HG02610 (cell line): Measurements from ENCODE around the gene CLCN2.

Source experiments
- ATAC-seq: cut with Tn5 transposase; IDR thresholded peaks from one replicate; pipeline ENCODE4 v1.9.1; 2021; ENCODE audit warnings: mild to moderate bottlenecking, moderate library complexity; ENCODE audit not compliant: unreplicated experiment

CLCN2 gene

GRCh38 chr3:184332370-184333090, 28.9 kb downstream of the CLCN2 start:
- no peak for ATAC-seq

- no peak for ATAC-seq
Observed at GRCh38 chr3:184328516-184328915, 32.9 kb downstream of the CLCN2 start.

GRCh38 chr3:184327171-184327570, 34.2 kb downstream of the CLCN2 start:
- ATAC-seq: no peak

- ATAC-seq: no peak
Observed at GRCh38 chr3:184325715-184326369, 35.6 kb downstream of the CLCN2 start.

- no peak for ATAC-seq
Observed at GRCh38 chr3:184325269-184325668, 36.1 kb downstream of the CLCN2 start.

- no peak for ATAC-seq
Observed at GRCh38 chr3:184323696-184324095, 37.7 kb downstream of the CLCN2 start.

GRCh38 chr3:184322731-184323487, 38.5 kb downstream of the CLCN2 start:
- no peak for ATAC-seq

GRCh38 chr3:184321666-184322065, 39.7 kb downstream of the CLCN2 start:
- ATAC-seq: no peak

GRCh38 chr3:184320104-184320445, 41.3 kb downstream of the CLCN2 start:
- no peak for ATAC-seq

- no peak for ATAC-seq
Observed at GRCh38 chr3:184317201-184317600, 44.2 kb downstream of the CLCN2 start.

GRCh38 chr3:184316792-184317191, 44.6 kb downstream of the CLCN2 start:
- no peak for ATAC-seq

- no peak for ATAC-seq
Observed at GRCh38 chr3:184315871-184316661, 45.3 kb downstream of the CLCN2 start.

GRCh38 chr3:184315543-184315867, 45.9 kb downstream of the CLCN2 start:
- ATAC-seq: no peak

- peak; percentile 45 for ATAC-seq
Observed at GRCh38 chr3:184314700-184315542, 46.5 kb downstream of the CLCN2 start.

- ATAC-seq: peak; percentile 86
Observed at GRCh38 chr3:184314363-184314699, 47.1 kb downstream of the CLCN2 start, which contains the start of gene EIF4G1. Gene EIF4G1, plus strand, starts transcription at chr3:184314606. Its CDS starts 1,191 bp downstream, at chr3:184315797.

- ATAC-seq: no peak
Observed at GRCh38 chr3:184311633-184312032, 49.8 kb downstream of the CLCN2 start.

GRCh38 chr3:184308744-184309143, 52.7 kb downstream of the CLCN2 start:
- no peak for ATAC-seq

- ATAC-seq: no peak
Observed at GRCh38 chr3:184307915-184308314, 53.5 kb downstream of the CLCN2 start.

GRCh38 chr3:184306341-184306972, 54.9 kb downstream of the CLCN2 start:
- no peak for ATAC-seq

- no peak for ATAC-seq
Observed at GRCh38 chr3:184305577-184305976, 55.8 kb downstream of the CLCN2 start.
